HepG2 (cell line): ENCODE measurements around the gene C6orf136. TPM values are rescaled to one million over a fixed set of nuclear protein-coding genes. Genes with fewer than 3 reads are reported as not detected.

Experiments
- CBX5 ChIP-seq: sonication (generic); formaldehyde crosslinking; IDR thresholded peaks from 2 replicates; pipeline ENCODE4 v1.4.0; 2020; ENCODE audit warnings: missing genetic modification reagents, borderline replicate concordance
- CREBL2 ChIP-seq: sonication (generic); formaldehyde crosslinking; IDR thresholded peaks from 2 replicates; pipeline ENCODE4 v1.8.1; 2023; ENCODE audit warnings: missing genetic modification reagents, mild to moderate bottlenecking, borderline replicate concordance
- GTF3A ChIP-seq: sonication (generic); formaldehyde crosslinking; conservative IDR thresholded peaks from 2 replicates; pipeline ENCODE4 v1.4.0; 2020; ENCODE audit warnings: mild to moderate bottlenecking, missing genetic modification reagents
- IRX3 ChIP-seq: sonication (generic); formaldehyde crosslinking; IDR thresholded peaks from 2 replicates; pipeline ENCODE4 v1.8.1; 2023; ENCODE audit warnings: mild to moderate bottlenecking, low read depth, missing genetic modification reagents, borderline replicate concordance
- KMT2A ChIP-seq: sonication (generic); formaldehyde crosslinking; IDR thresholded peaks from 2 replicates; pipeline ENCODE4 v1.4.0; 2020; ENCODE audit warnings: missing genetic modification reagents
- PAX8 ChIP-seq: sonication (generic); formaldehyde crosslinking; IDR thresholded peaks from 2 replicates; pipeline ENCODE4 v1.8.0; 2022; ENCODE audit warnings: mild to moderate bottlenecking, missing genetic modification reagents, borderline replicate concordance
- STAT5B ChIP-seq: sonication (generic); formaldehyde crosslinking; IDR thresholded peaks from 2 replicates; pipeline ENCODE4 v1.4.0; 2020; ENCODE audit warnings: missing genetic modification reagents
- TRIM22 ChIP-seq: fragments of 450-650 bp; IDR thresholded peaks from 2 replicates; pipeline ENCODE4 v1.6.1; 2017
- TSC22D2 ChIP-seq: sonication (generic); formaldehyde crosslinking; IDR thresholded peaks from 2 replicates; pipeline ENCODE4 v1.5.1; 2020; ENCODE audit warnings: missing genetic modification reagents, mild to moderate bottlenecking, borderline replicate concordance
- ZBTB25 ChIP-seq: IDR thresholded peaks from 2 replicates; pipeline ENCODE4 v1.6.1; 2018; ENCODE audit warnings: missing genetic modification reagents
- ZHX1 ChIP-seq: sonication (generic); formaldehyde crosslinking; IDR thresholded peaks from 2 replicates; pipeline ENCODE4 v1.8.1; 2022; ENCODE audit warnings: low read depth, mild to moderate bottlenecking, missing genetic modification reagents
- ZNF142 ChIP-seq: sonication (generic); formaldehyde crosslinking; IDR thresholded peaks from 2 replicates; pipeline ENCODE4 v1.4.0; 2020; ENCODE audit warnings: missing genetic modification reagents
- ZNF207 ChIP-seq: fragments of 450-650 bp; IDR thresholded peaks from 2 replicates; pipeline ENCODE4 v1.6.1; 2016; ENCODE audit warnings: antibody characterized with exemption, borderline replicate concordance
- ZNF253 ChIP-seq: sonication (generic); formaldehyde crosslinking; IDR thresholded peaks from 2 replicates; pipeline ENCODE4 v1.8.0; 2022; ENCODE audit warnings: mild to moderate bottlenecking, missing genetic modification reagents, borderline replicate concordance
- ZNF639 ChIP-seq: conservative IDR thresholded peaks from 2 replicates; pipeline ENCODE4 v1.6.1; 2018; ENCODE audit warnings: missing genetic modification reagents
- polyA plus RNA-seq, 8 experiments: library from polyadenylated mRNA; depleted of rRNA in 3 of 8; stranded (reverse) in 7 of 8; unstranded in 1 of 8; fragments of >200 nt; fragmentation: Illumina TruSeq in 4 of 8; extraction: Trizol in 4 of 8; gene quantifications; 2 replicates each; pipeline versions ENCODE4 v1.2.1 to v1.2.3, GENCODE V29; 2011 to 2016; ENCODE audit warnings: low read depth in 4 of 8, missing spikeins in 1 of 8, mixed read lengths in 1 of 8; ENCODE audit not compliant: insufficient read depth in 1 of 8
- total RNA-seq, 5 experiments: library from RNA; depleted of rRNA; stranded (reverse); fragments of >200 nt; fragmentation: Illumina TruSeq; extraction: Trizol; gene quantifications; 2 replicates each; pipeline ENCODE4 v1.2.3, GENCODE V29; 2016; ENCODE audit warnings: low read depth in 1 of 5

The C6orf136 gene
- total and polyA plus RNA-seq, 2 of the 13 experiments (the other 11 are each of a cell fraction or from before 2014, with no cell fraction given) = 12.0 to 26.2 TPM

- TF ChIP-seq KMT2A (CRISPR knock-in tag) (peak; percentile 85), ZNF253 (CRISPR knock-in tag) (no peak), ZBTB25 (CRISPR knock-in tag) (no peak), STAT5B (CRISPR knock-in tag) (no peak), TSC22D2 (CRISPR knock-in tag) (peak; percentile 84; the same call in 1 of the 2 replicates), CREBL2 (CRISPR knock-in tag) (no peak), GTF3A (no peak), ZNF142 (CRISPR knock-in tag) (no peak), PAX8 (CRISPR knock-in tag) (no peak), CBX5 (CRISPR knock-in tag) (peak; percentile 77; the same call in 1 of the 2 replicates), ZNF207 (no peak), IRX3 (no peak), TRIM22 (no peak), ZHX1 (CRISPR knock-in tag) (no peak), ZNF639 (CRISPR knock-in tag) (no peak)
These were observed 43.7 kb downstream of the C6orf136 start, which contains the start of gene NRM (continued) for GRCh38 chr6:30690403-30691207.
